GM18519 (cell line): ENCODE data around the gene CLHC1.
"Not testable (repeated sequence)": the region's sequence is repeated elsewhere in the genome, so short reads cannot be mapped to it uniquely, and the experiment has no call there.

ENCODE experiments used
- ATAC-seq: cut with Tn5 transposase; IDR thresholded peaks from one replicate; pipeline ENCODE4 v1.9.1; 2021; ENCODE audit warnings: mild to moderate bottlenecking, moderate library complexity; ENCODE audit not compliant: unreplicated experiment, low FRiP score

The CLHC1 gene

GRCh38 chr2:55155206-55155605 is 76.9 kb downstream of the CLHC1 start:
- no peak for ATAC-seq

GRCh38 chr2:55154525-55155030 is 77.5 kb downstream of the CLHC1 start:
- ATAC-seq, result no peak

GRCh38 chr2:55153584-55154299 is 78.4 kb downstream of the CLHC1 start:
- no peak for ATAC-seq

DNA sequence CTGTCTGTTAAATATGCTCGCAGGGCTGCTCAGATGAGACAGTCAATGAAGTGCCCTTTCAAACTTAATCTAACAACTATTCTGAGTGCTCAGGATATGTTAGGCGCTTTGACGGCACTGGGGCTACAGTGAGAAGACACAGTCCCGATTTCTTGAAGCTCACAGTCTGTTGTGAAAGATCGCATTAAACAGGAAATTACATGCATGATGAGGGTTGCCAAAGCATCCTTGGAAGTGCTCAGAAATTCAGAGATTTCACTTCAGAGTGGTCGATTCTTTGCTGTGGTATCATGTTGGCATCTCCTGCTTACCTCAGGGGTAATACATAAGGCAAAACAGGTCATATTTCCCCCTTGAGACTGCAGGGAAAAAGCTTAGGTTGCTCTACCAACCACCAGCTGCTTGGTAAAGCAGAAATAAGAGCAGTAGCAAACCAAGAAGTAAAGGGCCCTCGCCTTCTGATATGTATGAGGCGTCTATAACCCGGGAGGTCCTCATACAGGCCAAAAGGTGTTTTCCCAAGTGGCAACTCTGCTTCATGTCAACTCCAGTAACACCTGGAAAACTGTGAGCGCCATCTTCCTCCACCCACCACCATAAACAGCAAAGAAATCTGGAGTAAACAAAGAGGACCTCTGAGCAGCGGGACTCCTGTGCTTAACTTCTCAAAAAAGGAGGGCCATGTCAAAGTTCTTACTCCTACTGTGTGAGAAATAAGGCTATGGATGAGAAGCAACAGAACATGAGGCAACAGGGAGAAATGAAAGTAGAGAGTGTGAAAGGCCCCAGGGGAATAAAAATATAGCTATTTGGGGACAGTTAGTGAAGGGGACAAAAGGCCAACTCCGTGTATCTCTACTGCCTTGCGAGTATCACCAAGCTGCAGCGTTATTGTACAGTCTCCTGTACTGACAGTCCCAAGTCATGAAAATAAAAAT is 79.3 kb downstream of the CLHC1 start:
- no peak for ATAC-seq

GRCh38 chr2:55151733-55152433 is 80.2 kb downstream of the CLHC1 start:
- no peak for ATAC-seq

GRCh38 chr2:55150834-55151233 is 81.3 kb downstream of the CLHC1 start:
- peak; percentile 54 for ATAC-seq

DNA sequence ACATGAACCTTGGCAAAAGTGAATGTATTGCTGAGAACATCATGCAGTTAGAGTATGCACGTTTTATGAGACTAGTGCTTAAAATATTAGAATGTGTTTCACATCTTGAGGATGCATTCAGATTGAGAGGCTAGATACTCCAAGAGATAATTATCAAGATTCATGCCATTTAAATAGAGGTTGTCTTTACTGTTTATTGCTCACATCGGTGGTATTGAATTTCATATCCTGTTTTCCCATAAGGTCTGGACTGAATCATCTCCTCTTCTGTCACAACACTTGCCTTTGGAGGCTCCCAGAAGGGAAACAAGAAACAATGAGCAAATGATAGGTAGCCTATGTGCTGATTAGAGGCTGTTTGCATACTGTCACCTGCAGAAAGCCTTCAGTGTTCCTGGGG is 83.8 kb downstream of the CLHC1 start:
- ATAC-seq, result no peak

- ATAC-seq, result no peak
These were observed 84.6 kb downstream of the CLHC1 start for GRCh38 chr2:55147531-55147930.

- no peak for ATAC-seq
These were observed 85.1 kb downstream of the CLHC1 start for GRCh38 chr2:55147041-55147440.

GRCh38 chr2:55146263-55146662 is 85.8 kb downstream of the CLHC1 start:
- no peak for ATAC-seq

GRCh38 chr2:55144922-55145820 is 86.9 kb downstream of the CLHC1 start:
- no peak for ATAC-seq

- ATAC-seq, result not testable (repeated sequence)
These were observed 88.4 kb downstream of the CLHC1 start for GRCh38 chr2:55143706-55144105.

GRCh38 chr2:55142518-55142917 is 89.6 kb downstream of the CLHC1 start:
- ATAC-seq, result no peak

- no peak for ATAC-seq
These were observed 90.3 kb downstream of the CLHC1 start for GRCh38 chr2:55141572-55142413.

- ATAC-seq, result no peak
These were observed 91.5 kb downstream of the CLHC1 start for GRCh38 chr2:55140316-55141219.

GRCh38 chr2:55139305-55139704 is 92.8 kb downstream of the CLHC1 start:
- no peak for ATAC-seq

- no peak for ATAC-seq
These were observed 93.2 kb downstream of the CLHC1 start for GRCh38 chr2:55138882-55139229.
